ENCODE results near the gene TPM4. TPM values are rescaled to one million over a fixed set of nuclear protein-coding genes. Genes with fewer than 3 reads are reported as not detected.
A peak's percentile ranks its signal among the peaks of the same experiment; 100 is the strongest.
"Not testable (repeated sequence)": the region's sequence is repeated elsewhere in the genome, so short reads cannot be mapped to it uniquely, and the experiment has no call there.

The TPM4 gene
- total and polyA plus RNA-seq, 8 donors: 437 to 631 (median 556) TPM

- Histone ChIP-seq H3K36me3 (peaks cover 0 to 83% of the 10 kb centered on the region in 2 donors), H3K9me3 (no peaks in the 10 kb centered on the region), H3K4me3 (no peak overlapping the region), H3K4me1 (peaks cover 4 to 66% of the 10 kb centered on the region in 2 donors), H3K27me3 (no peaks in the 10 kb centered on the region), H3K27ac (peak overlapping the region; percentile 29 to 70)
- intact Hi-C loops (cut with DNase I): no loop called here
- peak in 1 of 4 donors; percentile 69 for DNase-seq
- ATAC-seq: peak; percentile 69
- TF ChIP-seq, protein P1, sequence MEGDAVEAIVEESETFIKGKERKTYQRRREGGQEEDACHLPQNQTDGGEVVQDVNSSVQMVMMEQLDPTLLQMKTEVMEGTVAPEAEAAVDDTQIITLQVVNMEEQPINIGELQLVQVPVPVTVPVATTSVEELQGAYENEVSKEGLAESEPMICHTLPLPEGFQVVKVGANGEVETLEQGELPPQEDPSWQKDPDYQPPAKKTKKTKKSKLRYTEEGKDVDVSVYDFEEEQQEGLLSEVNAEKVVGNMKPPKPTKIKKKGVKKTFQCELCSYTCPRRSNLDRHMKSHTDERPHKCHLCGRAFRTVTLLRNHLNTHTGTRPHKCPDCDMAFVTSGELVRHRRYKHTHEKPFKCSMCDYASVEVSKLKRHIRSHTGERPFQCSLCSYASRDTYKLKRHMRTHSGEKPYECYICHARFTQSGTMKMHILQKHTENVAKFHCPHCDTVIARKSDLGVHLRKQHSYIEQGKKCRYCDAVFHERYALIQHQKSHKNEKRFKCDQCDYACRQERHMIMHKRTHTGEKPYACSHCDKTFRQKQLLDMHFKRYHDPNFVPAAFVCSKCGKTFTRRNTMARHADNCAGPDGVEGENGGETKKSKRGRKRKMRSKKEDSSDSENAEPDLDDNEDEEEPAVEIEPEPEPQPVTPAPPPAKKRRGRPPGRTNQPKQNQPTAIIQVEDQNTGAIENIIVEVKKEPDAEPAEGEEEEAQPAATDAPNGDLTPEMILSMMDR (IDR thresholded peaks at IDR 0.05): no peak
Measured at GRCh38 chr19:16118489-16119033, 42.3 kb downstream of the TPM4 start.

- H3K27me3 ChIP-seq; intact Hi-C loops (cut with DNase I); H3K9me3 ChIP-seq; H3K4me3 ChIP-seq: not testable (repeated sequence)
- H3K36me3 ChIP-seq: peaks cover 0 to 85% of the 10 kb centered on the region in 2 donors
- peak overlapping the region; percentile 13 to 70 for H3K27ac ChIP-seq
- peaks cover 4 to 59% of the 10 kb centered on the region in 2 donors for H3K4me1 ChIP-seq
- DNase-seq: peak in 1 of 4 donors; percentile 25
- peak; percentile 59 for ATAC-seq
Measured at GRCh38 chr19:16119075-16119857, 43.0 kb downstream of the TPM4 start.

- TF ChIP-seq, protein P1 (IDR thresholded peaks at IDR 0.05): no peak
- Histone ChIP-seq H3K36me3 (peaks cover 0 to 90% of the 10 kb centered on the region in 2 donors), H3K27ac (no peak overlapping the region), H3K27me3 (no peaks in the 10 kb centered on the region), H3K4me1 (peaks cover 4 to 41% of the 10 kb centered on the region in 2 donors), H3K4me3 (no peak overlapping the region), H3K9me3 (no peaks in the 10 kb centered on the region)
- intact Hi-C loops (cut with DNase I): no loop called here
- ATAC-seq (no peak), DNase-seq (peak in 1 of 4 donors; percentile 22)
Measured at GRCh38 chr19:16121141-16121540, 44.8 kb downstream of the TPM4 start.

- Histone ChIP-seq H3K27ac (no peak overlapping the region), H3K4me1 (peaks cover 4 to 34% of the 10 kb centered on the region in 2 donors), H3K9me3 (no peaks in the 10 kb centered on the region), H3K27me3 (no peaks in the 10 kb centered on the region), H3K36me3 (peaks cover 0 to 94% of the 10 kb centered on the region in 2 donors), H3K4me3 (no peak overlapping the region)
- TF ChIP-seq, protein P1 (IDR thresholded peaks at IDR 0.05): no peak
- ATAC-seq (no peak), DNase-seq (no peak)
- intact Hi-C loops (cut with DNase I): no loop called here
Measured at GRCh38 chr19:16121967-16122366, 45.7 kb downstream of the TPM4 start.

DNA sequence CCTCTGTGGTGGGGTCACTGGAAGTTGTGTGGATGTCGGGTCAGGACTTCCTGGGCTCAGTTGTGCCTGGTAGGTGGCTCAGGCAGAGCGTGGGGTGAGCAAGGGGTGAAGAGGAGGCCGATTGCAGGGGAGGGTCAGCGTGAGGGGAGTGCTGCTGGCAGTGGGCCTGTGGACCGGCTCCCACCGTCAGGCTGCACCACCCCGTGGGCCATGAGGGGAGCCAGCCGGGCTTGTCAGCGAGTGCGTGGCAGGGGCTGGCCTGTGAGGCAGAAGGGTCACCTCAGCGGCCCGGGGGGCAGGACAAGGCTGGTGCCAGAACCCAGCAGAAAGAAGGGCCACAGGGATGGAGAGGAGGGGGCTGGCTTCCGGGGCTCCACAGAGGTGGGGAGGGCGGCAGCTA is 48.7 kb downstream of the TPM4 start:
- H3K4me3 ChIP-seq: no peak overlapping the region
- peaks cover 0 to 4% of the 10 kb centered on the region in 2 donors for H3K4me1 ChIP-seq
- DNase-seq (no peak), ATAC-seq (no peak)
- intact Hi-C loops (cut with DNase I): no loop called here
- TF ChIP-seq, protein P1 (IDR thresholded peaks at IDR 0.05): no peak
- peaks cover 0 to 100% of the 10 kb centered on the region in 2 donors for H3K36me3 ChIP-seq
- H3K27me3 ChIP-seq: no peaks in the 10 kb centered on the region
- no peaks in the 10 kb centered on the region for H3K9me3 ChIP-seq
- no peak overlapping the region for H3K27ac ChIP-seq

Measured in left lung (tissue), 10 donors.